Limb (tissue), 2 donors: Measurements from ENCODE around the gene TLL1.

Experiments
- DNase-seq, 2 donors: peaks; one replicate each; pipeline ENCODE4 v3.0.0-alpha.2; 2016; ENCODE audit errors: extremely low spot score in 2 of 2

TLL1 gene

GRCh38 chr4:166049036-166049435 is 176.0 kb downstream of the TLL1 start:
- no peak for DNase-seq

DNA sequence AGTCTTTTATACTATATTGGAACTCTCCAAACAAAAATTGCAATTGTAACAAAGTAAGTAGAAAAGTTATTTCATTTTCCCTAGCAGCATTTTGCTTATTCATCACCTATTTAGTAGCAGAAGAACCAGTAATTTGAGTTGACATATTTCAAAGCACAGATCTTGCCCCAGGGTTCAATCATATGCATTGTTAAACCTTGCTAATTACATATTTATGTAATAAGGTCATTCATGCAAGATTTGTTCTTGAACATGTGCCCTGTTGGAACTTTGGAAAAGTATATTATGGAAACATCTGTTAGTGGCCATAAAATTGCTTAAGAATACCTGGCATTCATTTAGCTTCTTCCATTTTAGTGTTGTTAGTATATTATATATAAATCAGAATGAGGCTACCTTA is 191.7 kb downstream of the TLL1 start:
- no peak for DNase-seq

DNA sequence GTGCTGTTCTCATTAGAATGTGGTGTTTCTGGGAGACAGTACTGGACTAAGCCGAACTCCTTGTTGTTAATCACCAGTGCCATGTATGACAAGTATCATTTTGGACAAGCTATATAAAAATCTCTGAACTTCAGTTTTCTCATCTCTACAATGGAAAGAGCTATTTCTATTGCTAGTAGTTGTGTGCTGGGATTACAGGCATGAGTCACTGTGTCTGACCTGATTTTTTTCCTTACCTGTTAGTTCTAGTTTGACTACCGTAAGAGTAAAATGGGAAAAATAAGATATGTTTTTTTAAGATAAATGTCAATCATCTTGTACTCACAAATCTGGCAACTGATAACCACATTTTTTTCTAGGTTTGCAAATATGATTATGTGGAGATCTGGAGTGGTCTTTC is 192.3 kb downstream of the TLL1 start:
- no peak for DNase-seq

DNA sequence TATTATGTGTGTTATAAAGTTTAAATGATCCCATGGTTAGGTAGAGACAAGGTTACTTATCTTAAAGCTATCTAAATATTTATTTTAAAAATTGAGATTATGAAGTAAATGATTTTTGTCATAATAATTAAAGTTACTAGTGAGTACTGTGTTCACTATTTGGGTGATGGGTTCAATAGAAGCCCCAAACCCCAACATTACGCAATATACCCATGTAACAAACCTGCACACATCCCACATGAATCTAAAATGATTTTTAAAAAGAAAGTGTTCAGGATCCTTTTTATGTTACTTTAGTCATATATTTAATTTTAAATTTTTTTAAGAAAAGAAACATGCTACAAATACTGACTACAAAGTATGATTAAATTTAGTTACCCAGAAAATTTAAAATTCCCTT is 193.9 kb downstream of the TLL1 start:
- no peak for DNase-seq

DNA sequence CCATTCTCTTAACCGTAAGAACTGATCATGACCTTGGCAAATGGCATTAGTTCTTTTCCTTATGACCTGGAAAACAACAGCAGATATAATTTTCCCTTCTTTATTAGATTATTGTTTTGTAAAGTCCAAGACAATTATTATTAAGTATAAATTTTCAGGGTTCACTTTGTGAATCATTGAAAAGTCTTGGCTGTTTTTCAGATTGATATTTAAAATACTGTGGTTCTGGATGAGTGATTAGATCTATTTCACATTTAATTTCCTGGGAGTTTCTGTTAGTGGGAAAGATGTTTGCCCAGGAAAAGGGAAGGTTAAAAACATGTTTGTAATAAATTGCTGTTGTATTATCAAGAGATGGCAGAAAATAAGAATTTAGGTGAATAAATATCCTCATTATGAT is 194.9 kb downstream of the TLL1 start:
- DNase-seq: no peak

DNA sequence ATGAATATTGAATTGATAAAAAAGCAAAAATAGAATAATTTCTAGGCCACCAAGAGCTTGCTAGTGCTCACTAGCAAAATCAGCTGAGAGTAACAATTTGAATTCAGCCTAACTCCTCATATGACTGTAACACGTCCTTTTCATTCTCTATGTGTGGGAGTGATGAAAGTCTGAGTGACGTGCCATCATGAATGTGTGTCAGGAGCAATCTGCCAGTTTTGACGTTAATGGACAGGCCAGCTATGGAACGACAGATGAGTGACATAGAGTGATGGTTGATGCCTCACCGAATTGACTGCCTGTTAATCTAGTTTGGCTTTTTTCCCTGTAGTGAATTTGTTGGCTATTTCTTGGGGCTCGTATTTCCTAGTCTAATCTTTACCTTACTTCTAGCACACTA is 200.7 kb downstream of the TLL1 start:
- DNase-seq: no peak

DNA sequence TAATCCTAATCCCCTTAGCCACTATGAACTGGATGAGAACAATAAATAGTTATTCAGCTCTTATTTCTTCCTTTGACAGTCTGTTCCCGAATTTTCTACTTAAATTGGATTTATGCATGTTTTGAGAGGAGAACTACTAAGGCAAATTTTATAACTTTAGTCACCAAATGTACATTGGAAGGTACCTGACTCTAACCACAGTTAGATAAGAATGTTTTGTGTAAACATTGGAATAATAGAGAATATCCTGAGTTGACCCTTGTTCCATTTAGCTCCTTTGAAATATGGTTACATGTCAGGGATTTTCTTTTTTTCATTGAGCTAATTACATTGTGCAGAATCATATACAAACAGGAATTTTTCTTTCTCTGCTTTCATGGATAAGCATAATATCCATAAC is 202.6 kb downstream of the TLL1 start:
- DNase-seq: no peak

GRCh38 chr4:166077782-166078181 is 204.7 kb downstream of the TLL1 start:
- DNase-seq: no peak

GRCh38 chr4:166078383-166078782 is 205.3 kb downstream of the TLL1 start:
- no peak for DNase-seq

- no peak for DNase-seq
Observed at GRCh38 chr4:166078955-166079354, 205.9 kb downstream of the TLL1 start.

DNA sequence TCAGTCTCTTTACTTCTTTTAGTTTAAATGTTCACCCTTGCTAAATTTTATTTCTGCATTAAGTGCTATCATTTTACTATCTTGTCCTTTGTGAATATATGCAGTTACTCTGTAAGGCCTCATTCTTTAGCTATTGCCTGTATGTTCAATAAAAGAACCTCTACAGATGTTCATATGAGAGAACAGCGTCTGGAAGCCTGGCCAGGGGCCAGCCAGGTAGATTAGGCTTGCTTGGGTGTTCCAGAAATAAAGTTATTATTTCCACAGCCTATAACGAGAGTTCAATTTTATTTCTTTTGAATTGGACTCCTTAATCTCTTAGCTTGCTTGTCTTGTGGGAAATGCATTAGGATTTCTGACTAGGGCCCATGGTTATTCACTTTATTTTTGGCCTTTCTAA is 214.5 kb downstream of the TLL1 start:
- no peak for DNase-seq

DNA sequence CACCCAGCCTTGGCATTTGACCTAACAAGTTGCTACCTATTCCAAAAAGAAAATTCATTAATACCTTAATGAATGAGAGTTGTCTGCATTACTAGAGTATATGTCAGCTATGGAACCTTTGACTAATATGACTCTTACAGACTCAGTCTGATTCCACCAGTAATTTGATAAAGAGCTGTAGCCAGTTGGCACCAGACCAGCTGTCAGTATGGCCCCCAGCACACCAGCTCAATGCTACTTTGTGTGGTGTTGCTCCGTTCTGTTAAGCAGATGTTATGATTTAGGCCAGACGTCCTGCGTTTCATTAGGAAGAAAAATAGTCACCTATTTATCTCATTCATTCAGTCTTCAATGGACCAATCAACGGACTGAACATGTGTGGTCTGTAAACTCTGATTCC is 215.5 kb downstream of the TLL1 start:
- DNase-seq: no peak

GRCh38 chr4:166091146-166091545 is 218.1 kb downstream of the TLL1 start:
- DNase-seq: no peak

DNA sequence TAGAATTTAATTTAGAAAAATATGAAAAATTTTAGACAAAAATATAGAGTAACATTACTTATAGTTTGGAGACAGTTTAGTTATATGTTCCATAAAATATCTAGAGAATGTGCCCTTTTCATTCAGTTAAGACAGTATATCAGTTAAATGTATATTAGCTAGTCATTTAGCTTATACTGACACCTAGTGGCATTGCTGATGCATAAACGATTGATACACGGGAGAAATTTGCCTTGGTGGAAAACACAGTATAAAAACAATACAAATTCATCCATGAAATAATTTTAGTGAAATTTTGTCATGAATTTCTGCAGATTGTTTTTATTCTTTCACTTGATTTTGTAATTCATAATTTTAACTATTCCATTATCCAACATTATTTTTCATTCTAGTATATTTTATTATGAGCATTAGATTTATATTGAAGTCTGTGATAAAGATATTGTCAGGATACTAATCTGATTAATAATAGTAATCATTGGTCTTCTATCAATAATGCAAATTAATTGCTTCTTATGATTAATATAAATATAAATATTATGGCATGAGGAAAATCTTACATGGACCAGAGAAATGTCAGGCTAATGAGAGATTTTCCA is 219.0 kb downstream of the TLL1 start:
- peak in 1 of 2 donors; percentile 75 for DNase-seq

- DNase-seq: no peak
Observed at GRCh38 chr4:166092797-166093290, 219.8 kb downstream of the TLL1 start.

- DNase-seq: no peak
Observed at GRCh38 chr4:166104623-166105022, 231.6 kb downstream of the TLL1 start.

DNA sequence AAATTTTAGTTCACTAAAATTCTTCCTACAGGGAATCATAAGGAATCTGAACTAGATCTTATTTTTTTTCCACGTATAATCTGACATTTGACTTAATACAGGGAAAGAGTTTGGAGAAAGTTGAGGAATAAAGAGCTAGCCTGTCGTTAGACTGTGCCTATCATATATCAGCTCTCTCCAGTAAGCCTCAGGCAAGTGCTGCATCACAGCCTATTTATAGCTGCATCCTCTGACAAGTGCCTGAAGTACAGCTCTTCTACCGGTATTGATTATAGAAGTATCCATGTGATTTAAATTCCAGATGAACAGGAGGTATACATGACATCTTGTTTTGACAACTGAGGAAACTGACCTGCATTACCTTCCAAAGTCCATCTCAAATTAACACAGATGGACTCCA is 248.9 kb downstream of the TLL1 start:
- DNase-seq: peak in 1 of 2 donors; percentile 27

GRCh38 chr4:166123546-166123945 is 250.5 kb downstream of the TLL1 start:
- no peak for DNase-seq

DNA sequence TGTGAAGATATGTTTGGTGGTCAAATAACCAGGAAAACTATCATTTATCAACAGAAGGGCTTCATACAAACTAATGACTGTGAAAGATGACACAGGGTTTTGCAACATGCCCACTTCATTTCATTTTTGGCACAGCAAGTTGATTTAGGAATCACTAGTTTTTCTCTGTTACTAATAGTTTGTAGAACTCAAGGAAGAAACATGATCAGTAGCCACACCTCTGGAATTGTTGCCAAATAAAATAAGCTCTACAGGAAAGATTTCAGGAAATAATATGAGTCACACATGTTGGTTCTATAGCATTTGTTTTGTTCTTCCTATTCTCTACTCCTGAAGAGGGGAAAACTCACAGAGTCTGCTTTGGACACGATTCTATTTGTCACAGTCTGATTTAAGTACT is 255.4 kb downstream of the TLL1 start:
- DNase-seq: peak in 1 of 2 donors; percentile 50

- DNase-seq: no peak
Observed at GRCh38 chr4:166134285-166134684, 261.2 kb downstream of the TLL1 start.

- no peak for DNase-seq
Observed at GRCh38 chr4:166140951-166141350, 267.9 kb downstream of the TLL1 start.

GRCh38 chr4:166143227-166143626 is 270.2 kb downstream of the TLL1 start:
- DNase-seq: no peak

- no peak for DNase-seq
Observed at GRCh38 chr4:166144607-166145006, 271.6 kb downstream of the TLL1 start.
